GM18508 (cell line): ENCODE measurements around the gene DNAH14.
"Not testable (repeated sequence)": the region's sequence is repeated elsewhere in the genome, so short reads cannot be mapped to it uniquely, and the experiment has no call there.

Experiments
- ATAC-seq: cut with Tn5 transposase; IDR thresholded peaks from one replicate; pipeline ENCODE4 v1.9.1; 2021; ENCODE audit warnings: moderate number of reproducible peaks; ENCODE audit not compliant: insufficient read depth, unreplicated experiment

Gene DNAH14

GRCh38 chr1:225374996-225375395 lies 445.5 kb downstream of the DNAH14 start:
- ATAC-seq: no peak

- no peak for ATAC-seq
Observed at GRCh38 chr1:225378880-225379279, 449.4 kb downstream of the DNAH14 start.

- ATAC-seq: no peak
Observed at GRCh38 chr1:225380691-225381090, 451.2 kb downstream of the DNAH14 start.

- ATAC-seq: not testable (repeated sequence)
Observed at GRCh38 chr1:225386860-225387259, 457.4 kb downstream of the DNAH14 start.

- no peak for ATAC-seq
Observed at GRCh38 chr1:225388372-225388771, 458.9 kb downstream of the DNAH14 start.

- ATAC-seq: no peak
Observed at GRCh38 chr1:225389843-225390242, 460.4 kb downstream of the DNAH14 start.

- ATAC-seq: no peak
Observed at GRCh38 chr1:225396357-225396756, 466.9 kb downstream of the DNAH14 start.

GRCh38 chr1:225400968-225401367 lies 471.5 kb downstream of the DNAH14 start:
- ATAC-seq: no peak

GRCh38 chr1:225406976-225407725 lies 477.7 kb downstream of the DNAH14 start:
- no peak for ATAC-seq

- ATAC-seq: no peak
Observed at GRCh38 chr1:225407755-225408154, 478.3 kb downstream of the DNAH14 start.

GRCh38 chr1:225408249-225408648 lies 478.8 kb downstream of the DNAH14 start:
- no peak for ATAC-seq

GRCh38 chr1:225409051-225409450 lies 479.6 kb downstream of the DNAH14 start:
- no peak for ATAC-seq

GRCh38 chr1:225410036-225410435 lies 480.6 kb downstream of the DNAH14 start:
- ATAC-seq: no peak

GRCh38 chr1:225412321-225412720 lies 482.8 kb downstream of the DNAH14 start:
- no peak for ATAC-seq

- ATAC-seq: no peak
Observed at GRCh38 chr1:225412803-225413351, 483.4 kb downstream of the DNAH14 start.

GRCh38 chr1:225413708-225414375 lies 484.4 kb downstream of the DNAH14 start:
- no peak for ATAC-seq

- ATAC-seq: no peak
Observed at GRCh38 chr1:225415307-225415706, 485.8 kb downstream of the DNAH14 start.

GRCh38 chr1:225415967-225416745 lies 486.7 kb downstream of the DNAH14 start:
- ATAC-seq: no peak

- ATAC-seq: no peak
Observed at GRCh38 chr1:225418059-225418458, 488.6 kb downstream of the DNAH14 start.

GRCh38 chr1:225418598-225418997 lies 489.1 kb downstream of the DNAH14 start:
- ATAC-seq: no peak
